Ovary (tissue), 9 donors: ENCODE results near the gene BICC1. TPM values are rescaled to one million over a fixed set of nuclear protein-coding genes. Genes with fewer than 3 reads are reported as not detected.

Source experiments
- DNase-seq, 5 donors: peaks; one replicate each; pipeline ENCODE4 v3.0.0-alpha.2; 2019 to 2020
- H3K27ac ChIP-seq, 2 donors: fragments of 200-600 bp; one replicate each; pipeline versions ENCODE4 v1.5.1 to v1.8.0; 2019 to 2022
- H3K27me3 ChIP-seq: fragments of 200-600 bp; one replicate; pipeline ENCODE4 v1.8.0; 2022
- H3K36me3 ChIP-seq: fragments of 200-600 bp; sonication (generic); one replicate; pipeline ENCODE4 v1.5.1; 2019
- H3K4me1 ChIP-seq: one replicate; pipeline ENCODE4 v1.8.1; 2013; ENCODE audit warnings: mild to moderate bottlenecking, moderate library complexity; ENCODE audit not compliant: insufficient read depth
- H3K4me3 ChIP-seq: fragments of 200-600 bp; sonication (generic); one replicate; pipeline ENCODE4 v1.5.1; 2017
- H3K9me3 ChIP-seq, 2 donors: fragments of 200-600 bp in 1 of 2; sonication (generic) in 1 of 2; one replicate each; pipeline versions ENCODE4 v1.5.1 to v1.8.1; 2013 to 2019; ENCODE audit warnings: mild to moderate bottlenecking in 1 of 2, moderate library complexity in 1 of 2
- CTCF ChIP-seq, 3 donors: fragments of 450-650 bp in 2 of 3; fragments of 200-600 bp in 1 of 3; IDR thresholded peaks; one replicate each; pipeline versions ENCODE4 v1.5.1 to v1.8.0; 2016 to 2022; ENCODE audit warnings: antibody characterized with exemption in 3 of 3, mild to moderate bottlenecking in 1 of 3
- EP300 ChIP-seq: sonication (generic); formaldehyde crosslinking; IDR thresholded peaks from one replicate; pipeline ENCODE4 v1.6.1; 2017; ENCODE audit warnings: antibody characterized with exemption
- POLR2A ChIP-seq: fragments of 450-650 bp; IDR thresholded peaks from one replicate; pipeline ENCODE4 v1.6.1; 2017; ENCODE audit warnings: antibody characterized with exemption, mild to moderate bottlenecking, moderate library complexity
- whole genome bisulfite sequencing, 3 donors: extraction: QIAGEN DNeasy Blood & Tissue Kit in 1 of 3; methylation state at CpG; one replicate each; pipeline versions ENCODE4 v1.1.5 to v1.1.7; 2013 to 2017; 5-methylcytosine and 5-hydroxymethylcytosine counted together
- intact Hi-C, 4 donors: fragments of 100-400 bp; cut with DNase I; formaldehyde crosslinking; loops; one replicate each; pipeline versions ENCODE4 v1.11.0 to v1.15.1; 2022 to 2023
- polyA plus RNA-seq, 2 donors: library from polyadenylated mRNA; stranded (reverse); fragments of 200-250 nt in 1 of 2; fragments of 350-450 nt in 1 of 2; fragmentation: Illumina TruSeq in 1 of 2; extraction: RNeasy Lipid Tissue Mini Kit (QIAGEN cat#74804) in 1 of 2; gene quantifications; one replicate each; pipeline ENCODE4 v1.2.3, GENCODE V29; 2013 to 2014
- total RNA-seq, 7 donors: library from RNA; depleted of rRNA in 2 of 7; stranded (reverse); fragments of >200 nt in 2 of 7; fragmentation: NEBNext Ultra II Directional in 3 of 7; extraction: Animal tissue kit (Norgen Biotek cat#: 25700) in 3 of 7; gene quantifications; one replicate each; pipeline versions ENCODE4 v1.1.0 to v1.2.4, GENCODE V29; 2016 to 2023
- donor health status: DM: no; HTN: no; CAD: no; lungs with moderate emphysema.
- donor health status: DM: no; HTN: no; CAD: no.
- donor health status: Bipolar disorder and iron deficiency.
- donor health status: DM: yes; HTN: yes; CAD: no.
- donor health status: DM: no; HTN: no; CAD: no.
- donor health status: DM: yes; HTN: yes; CAD: no.

The BICC1 gene
- total and polyA plus RNA-seq, 9 donors: 13.6 to 43.4 (median 23.5) TPM

- H3K4me1 ChIP-seq: peaks cover 8% of the 10 kb centered on the region
- no peaks in the 10 kb centered on the region for H3K27me3 ChIP-seq
- H3K27ac ChIP-seq: no peak overlapping the region
- H3K4me3 ChIP-seq: no peak overlapping the region
- TF ChIP-seq EP300 (no peak), CTCF (IDR thresholded peaks at IDR 0.05) (no peak), POLR2A (no peak)
- H3K9me3 ChIP-seq: no peaks in the 10 kb centered on the region
- WGBS, 3 donors: 87 to 89% (median 88%) methylated on average over 3 of the region's 3 CpGs
- DNase-seq: no peak
- no peaks in the 10 kb centered on the region for H3K36me3 ChIP-seq
- intact Hi-C loops: no loop called here
Measured at GRCh38 chr10:58752665-58753064, 240.0 kb downstream of the BICC1 start.

- DNase-seq: no peak
- Histone ChIP-seq H3K27ac (peak overlapping the region in 1 of 2 donors; percentile 72), H3K36me3 (no peaks in the 10 kb centered on the region), H3K27me3 (no peaks in the 10 kb centered on the region), H3K4me1 (peaks cover 9% of the 10 kb centered on the region), H3K4me3 (no peak overlapping the region), H3K9me3 (no peaks in the 10 kb centered on the region)
- TF ChIP-seq POLR2A (no peak), CTCF (IDR thresholded peaks at IDR 0.05) (no peak)
- 94 to 99% (median 95%) methylated on average over 2 of the region's 2 CpGs for WGBS, 3 donors
- intact Hi-C loops: no loop called here
Measured at GRCh38 chr10:58753425-58753824, 240.8 kb downstream of the BICC1 start.

- Histone ChIP-seq H3K4me1 (peaks cover 10% of the 10 kb centered on the region), H3K27me3 (no peaks in the 10 kb centered on the region), H3K4me3 (no peak overlapping the region), H3K9me3 (no peaks in the 10 kb centered on the region), H3K36me3 (no peaks in the 10 kb centered on the region), H3K27ac (peak overlapping the region in 1 of 2 donors; percentile 72)
- intact Hi-C loops: no loop called here
- WGBS, 3 donors: 25 to 30% (median 29%) methylated on average over 4 of the region's 4 CpGs
- peak in 2 of 5 donors; percentile 19 to 32 for DNase-seq
- no peak for TF ChIP-seq CTCF (IDR thresholded peaks at IDR 0.05)
- TF ChIP-seq EP300: no peak
- no peak for TF ChIP-seq POLR2A
Measured at GRCh38 chr10:58754469-58755339, 242.0 kb downstream of the BICC1 start.

- H3K9me3 ChIP-seq: no peaks in the 10 kb centered on the region
- H3K27me3 ChIP-seq: no peaks in the 10 kb centered on the region
- DNase-seq: no peak
- H3K27ac ChIP-seq: peak overlapping the region in 1 of 2 donors; percentile 72
- intact Hi-C loops: no loop called here
- peaks cover 10% of the 10 kb centered on the region for H3K4me1 ChIP-seq
- H3K4me3 ChIP-seq: no peak overlapping the region
- no peaks in the 10 kb centered on the region for H3K36me3 ChIP-seq
- TF ChIP-seq POLR2A (no peak), CTCF (IDR thresholded peaks at IDR 0.05) (no peak), EP300 (no peak)
- 19 to 44% (median 23%) methylated on average over 1 of the region's 1 CpG for WGBS, 3 donors
Measured at GRCh38 chr10:58755340-58755610, 242.6 kb downstream of the BICC1 start.
